A549 (cell line): ENCODE data around the gene ZNF775. TPM values are rescaled to one million over a fixed set of nuclear protein-coding genes. Genes with fewer than 3 reads are reported as not detected.
A peak's percentile ranks its signal among the peaks of the same experiment; 100 is the strongest.

Experiments used
- ATAC-seq, 2 experiments: fragments of 200-7000 bp in 1 of 2; fragments of >200 bp in 1 of 2; cut with Nextera tagmentation in 1 of 2; cut with Tn5 transposase in 1 of 2; 3 replicates each; pipeline versions ENCODE4 v1.8.0 to v1.9.1; 2018 to 2020; ENCODE audit warnings: mild to moderate bottlenecking in 1 of 2, moderate library complexity in 1 of 2
- CTCF ChIA-PET: fragments of 300-600 bp; sonication (Branson Sonifier 250); formaldehyde crosslinking; extraction: SDS; loops from one replicate; lab custom pipeline; 2021; ENCODE audit warnings: antibody characterized with exemption, inconsistent platforms; lab: Yijun Ruan, JAX
- POLR2A ChIA-PET: fragments of 350-600 bp; formaldehyde crosslinking; extraction: SDS; loops from one replicate; lab custom pipeline; 2021; ENCODE audit warnings: antibody characterized with exemption, inconsistent platforms; lab: Yijun Ruan, JAX
- DNase-seq, 2 experiments: peaks; one replicate each; pipeline versions ENCODE4 v3.0.0 to v3.0.0-alpha.2; 2011 to 2016; ENCODE audit warnings: low read depth in 1 of 2, low spot score in 1 of 2
- FAIRE-seq: peaks from 2 replicates; lab custom pipeline; 2011; peaks lifted over from hg19 to GRCh38; lab: Jason Lieb, UNC
- H3K27ac ChIP-seq, 2 experiments: fragments of >200 bp; sonication (Bioruptor Twin); formaldehyde crosslinking; 3 replicates each; pipeline ENCODE4 v1.5.1; 2016 to 2017
- H3K4me1 ChIP-seq: fragments of >200 bp; sonication (Bioruptor Twin); formaldehyde crosslinking; 3 replicates; pipeline ENCODE4 v1.6.1; 2016
- H3K4me2 ChIP-seq: fragments of >200 bp; sonication (Bioruptor Twin); formaldehyde crosslinking; 3 replicates; pipeline ENCODE4 v1.6.1; 2016
- H3K4me3 ChIP-seq: fragments of >200 bp; sonication (Bioruptor Twin); formaldehyde crosslinking; 3 replicates; pipeline ENCODE4 v1.5.1; 2016
- H3K9me3 ChIP-seq: fragments of >200 bp; sonication (Bioruptor Twin); formaldehyde crosslinking; 3 replicates; pipeline ENCODE4 v1.6.1; 2016
- BCL3 ChIP-seq: fragments of >200 bp; sonication (Bioruptor Twin); formaldehyde crosslinking; IDR thresholded peaks from 3 replicates; pipeline ENCODE4 v1.6.1; 2016
- CBX2 ChIP-seq: fragments of 200-600 bp; sonication (generic); IDR thresholded peaks from 2 replicates; pipeline ENCODE4 v1.6.1; 2016; ENCODE audit warnings: low read depth, mild to moderate bottlenecking, borderline replicate concordance
- CBX8 ChIP-seq: fragments of 200-600 bp; sonication (generic); IDR thresholded peaks from 2 replicates; pipeline ENCODE4 v1.6.1; 2016
- E2F6 ChIP-seq: IDR thresholded peaks from 2 replicates; pipeline ENCODE4 v1.6.1; 2012; ENCODE audit warnings: low read depth, borderline replicate concordance
- ELK1 ChIP-seq: fragments of 150-350 bp; IDR thresholded peaks from 2 replicates; pipeline ENCODE4 v1.6.1; 2014; ENCODE audit warnings: low read depth, mild to moderate bottlenecking, low read length
- FOSB ChIP-seq: fragments of 250-450 bp; sonication (Bioruptor Pico); IDR thresholded peaks from 2 replicates; pipeline ENCODE4 v1.5.0; 2020; ENCODE audit warnings: mild to moderate bottlenecking, moderate library complexity
- GATA3 ChIP-seq: IDR thresholded peaks from 2 replicates; pipeline ENCODE4 v1.6.1; 2012; ENCODE audit warnings: borderline replicate concordance
- HEYL ChIP-seq: fragments of 250-450 bp; sonication (Bioruptor Pico); IDR thresholded peaks from 2 replicates; pipeline ENCODE4 v1.8.0; 2021; ENCODE audit warnings: mild to moderate bottlenecking, moderate library complexity
- HMGXB4 ChIP-seq: fragments of 250-450 bp; sonication (Bioruptor Pico); IDR thresholded peaks from 2 replicates; pipeline ENCODE4 v1.5.0; 2021; ENCODE audit warnings: mild to moderate bottlenecking, moderate library complexity, borderline replicate concordance
- HOXA7 ChIP-seq: fragments of 250-450 bp; sonication (Bioruptor Pico); IDR thresholded peaks from 2 replicates; pipeline ENCODE4 v1.5.0; 2020; ENCODE audit warnings: mild to moderate bottlenecking, moderate library complexity
- HOXB5 ChIP-seq: fragments of 250-450 bp; sonication (Bioruptor Pico); IDR thresholded peaks from 2 replicates; pipeline ENCODE4 v1.5.0; 2020; ENCODE audit warnings: mild to moderate bottlenecking, moderate library complexity
- JUN ChIP-seq, 2 experiments: fragments of >200 bp; sonication (Bioruptor Twin); formaldehyde crosslinking; IDR thresholded peaks; 2 replicates in 1 of 2; 3 replicates in 1 of 2; pipeline ENCODE4 v1.6.1; 2016 to 2017
- KDM5A ChIP-seq: fragments of 200-600 bp; sonication (generic); IDR thresholded peaks from 2 replicates; pipeline ENCODE4 v1.6.1; 2016; ENCODE audit warnings: antibody characterized with exemption, mild to moderate bottlenecking
- MAZ ChIP-seq: fragments of 150-350 bp; IDR thresholded peaks from 2 replicates; pipeline ENCODE4 v1.6.1; 2014; ENCODE audit warnings: antibody characterized with exemption, low read depth, low read length, borderline replicate concordance
- NFE2L2 ChIP-seq: fragments of 150-350 bp; conservative IDR thresholded peaks from 2 replicates; pipeline ENCODE4 v1.6.1; 2014; ENCODE audit warnings: low read length
- PHF8 ChIP-seq: fragments of 200-600 bp; sonication (generic); IDR thresholded peaks from 2 replicates; pipeline ENCODE4 v1.6.1; 2016; ENCODE audit warnings: low read depth, mild to moderate bottlenecking, antibody characterized with exemption, moderate library complexity, borderline replicate concordance
- POLR2A ChIP-seq: IDR thresholded peaks from 2 replicates; pipeline ENCODE4 v1.6.1; 2012; ENCODE audit warnings: mild to moderate bottlenecking, low read length
- REST ChIP-seq: fragments of 200-600 bp; sonication (generic); IDR thresholded peaks from 2 replicates; pipeline ENCODE4 v1.6.1; 2016; ENCODE audit warnings: antibody characterized with exemption, mild to moderate bottlenecking, moderate library complexity
- SMC3 ChIP-seq: fragments of >200 bp; sonication (Bioruptor Twin); formaldehyde crosslinking; IDR thresholded peaks from 3 replicates; pipeline ENCODE4 v1.6.1; 2018; ENCODE audit warnings: inconsistent platforms
- ZSCAN20 ChIP-seq: fragments of 250-450 bp; sonication (Bioruptor Pico); IDR thresholded peaks from 2 replicates; pipeline ENCODE4 v1.8.0; 2022; ENCODE audit warnings: mild to moderate bottlenecking, moderate library complexity
- WGBS: methylation state at CpG from one replicate; pipeline ENCODE4 v1.1.6; 2017; ENCODE audit errors: missing lambda C conversion rate; 5-methylcytosine and 5-hydroxymethylcytosine counted together
- polyA plus RNA-seq, 4 experiments: library from polyadenylated mRNA; depleted of rRNA in 3 of 4; stranded (reverse); fragments of >200 nt; fragmentation: RNase III in 1 of 4; extraction: RNeasy Plus Mini Kit Qiagen cat#74134 plus additional on column Dnase treatment in 1 of 4; gene quantifications; 2 replicates in 3 of 4; 3 replicates in 1 of 4; pipeline ENCODE4 v1.2.3, GENCODE V29; 2011 to 2017

The ZNF775 gene
- polyA plus RNA-seq, 2 of the 4 experiments (the other 2 are of a cell fraction), result 1.7 to 5.4 TPM

GRCh38 chr7:150368096-150368883 is 10.8 kb upstream of the ZNF775 start, which contains the start of gene REPIN1 (continued):
- peak; percentile 94 for TF ChIP-seq PHF8
- TF ChIP-seq MAZ, result peak; percentile 27; the same call in 1 of the 2 replicates
- peak; percentile 43 for TF ChIP-seq POLR2A
- TF ChIP-seq ZSCAN20 (CRISPR knock-in tag), result 0 out of 2 replicates have a peak, but pooled peaks have one; percentile 23
- TF ChIP-seq GATA3, result peak; percentile 26
- TF ChIP-seq, all 56 proteins: peak for 23

- Histone ChIP-seq H3K4me1 (peaks cover 19% of the 10 kb centered on the region; the same call in 2 of the 3 replicates), H3K9me3 (no peaks in the 10 kb centered on the region), H3K4me2 (peak overlapping the region; percentile 100), H3K27ac (peak overlapping the region; percentile 96 to 100), H3K4me3 (peak overlapping the region; percentile 96)
- ChIA-PET CTCF (interaction anchor here (1.0 to 6.7 kb wide), 7 partner anchors 9 to 590 kb away, joined by 3 to 44 read pairs (median 4); no protein-coding TSS in a partner anchor), POLR2A (interaction anchor here (0.6 to 3.1 kb wide), 7 partner anchors 9 to 597 kb away, joined by 3 to 44 read pairs (median 4); a partner anchor contains a TSS)
- 0% methylated on average over 16 of the region's 58 CpGs for WGBS
- DNase-seq, result peak; percentile 78 to 79
- no peak for FAIRE-seq
- TF ChIP-seq CBX8 (no peak), SMC3 (no peak), JUN (IDR thresholded peaks at IDR 0.05) (peak in 1 of 2 experiments; percentile 53; a peak in 3 of 5 replicates)
- peak; percentile 68 to 84 for ATAC-seq
Measured at GRCh38 chr7:150368884-150369747, 10.0 kb upstream of the ZNF775 start.

GRCh38 chr7:150369748-150370501 is 9.2 kb upstream of the ZNF775 start:
- ChIA-PET POLR2A (interaction anchor here (0.6 to 3.1 kb wide), 5 partner anchors 8 to 598 kb away, joined by 3 to 44 read pairs (median 8); a partner anchor contains a TSS), CTCF (interaction anchor here (1.0 to 6.7 kb wide), 5 partner anchors 8 to 40 kb away, joined by 3 to 44 read pairs (median 6); no protein-coding TSS in a partner anchor)
- H3K4me2 ChIP-seq, result peak overlapping the region; percentile 100
- no peaks in the 10 kb centered on the region for H3K9me3 ChIP-seq
- peaks cover 19% of the 10 kb centered on the region; the same call in 2 of the 3 replicates for H3K4me1 ChIP-seq
- H3K27ac ChIP-seq, result peak overlapping the region; percentile 96 to 100
- WGBS, result 46% methylated on average over 21 of the region's 23 CpGs
- H3K4me3 ChIP-seq, result peak overlapping the region; percentile 96
- FAIRE-seq (no peak), ATAC-seq (peak in 1 of 2 experiments; percentile 7; a peak in 3 of 6 replicates), DNase-seq (no peak)
- no peak for TF ChIP-seq HEYL
- TF ChIP-seq E2F6, result no peak
- TF ChIP-seq NFE2L2, result no peak
- TF ChIP-seq FOSB (CRISPR knock-in tag), result no peak
- no peak for TF ChIP-seq HOXA7 (CRISPR knock-in tag)
- TF ChIP-seq POLR2A, result no peak
- no peak for TF ChIP-seq HOXB5 (CRISPR knock-in tag)
- TF ChIP-seq BCL3, result no peak
- no peak for TF ChIP-seq SMC3
- no peak for TF ChIP-seq HMGXB4
- TF ChIP-seq KDM5A, result no peak
- no peak for TF ChIP-seq JUN (IDR thresholded peaks at IDR 0.05)
- TF ChIP-seq CBX2, result no peak
- TF ChIP-seq ELK1, result no peak
- TF ChIP-seq CBX8, result no peak
- no peak for TF ChIP-seq GATA3
- TF ChIP-seq REST, result no peak
